ENCODE measurements around the gene DDIT3.

Gene DDIT3

GRCh38 chr12:57531836-57532235 is 11.5 kb upstream of the DDIT3 start:
- TF ChIP-seq CTCF (IDR thresholded peaks at IDR 0.05), result no peak
- no peak for DNase-seq (ENCODE audit: low spot score)
- no peak overlapping the region for H3K4me3 ChIP-seq
- H3K27ac ChIP-seq, result no peak overlapping the region

GRCh38 chr12:57530396-57531142 is 10.3 kb upstream of the DDIT3 start:
- Histone ChIP-seq H3K4me3 (no peak overlapping the region), H3K27ac (no peak overlapping the region)
- TF ChIP-seq CTCF (IDR thresholded peaks at IDR 0.05), result no peak
- no peak for DNase-seq (ENCODE audit: low spot score)

GRCh38 chr12:57529831-57530230 is 9.5 kb upstream of the DDIT3 start:
- Histone ChIP-seq H3K27ac (no peak overlapping the region), H3K4me3 (no peak overlapping the region)
- no peak for DNase-seq (ENCODE audit: low spot score)
- TF ChIP-seq CTCF (IDR thresholded peaks at IDR 0.05), result no peak

GRCh38 chr12:57528831-57529555 is 8.7 kb upstream of the DDIT3 start:
- no peak for DNase-seq (ENCODE audit: low spot score)
- Histone ChIP-seq H3K4me3 (no peak overlapping the region), H3K27ac (no peak overlapping the region)
- no peak for TF ChIP-seq CTCF (IDR thresholded peaks at IDR 0.05)

- H3K4me3 ChIP-seq, result no peak overlapping the region
- DNase-seq (ENCODE audit: low spot score), result no peak
- TF ChIP-seq CTCF (IDR thresholded peaks at IDR 0.05), result no peak
- H3K27ac ChIP-seq, result no peak overlapping the region
These were observed 7.9 kb upstream of the DDIT3 start for GRCh38 chr12:57528176-57528575.

GRCh38 chr12:57527184-57527583 is 6.9 kb upstream of the DDIT3 start:
- TF ChIP-seq CTCF (IDR thresholded peaks at IDR 0.05), result no peak
- Histone ChIP-seq H3K27ac (no peak overlapping the region), H3K4me3 (no peak overlapping the region)
- DNase-seq (ENCODE audit: low spot score), result no peak

All from coronary artery (tissue), 2 donors.